Measurements from ENCODE around the gene SLC49A4. TPM values are rescaled to one million over a fixed set of nuclear protein-coding genes. Genes with fewer than 3 reads are reported as not detected.

The SLC49A4 gene
- total RNA-seq, 4 donors from 2014 or later, result 20.4 to 33.9 (median 28.7) TPM

DNA sequence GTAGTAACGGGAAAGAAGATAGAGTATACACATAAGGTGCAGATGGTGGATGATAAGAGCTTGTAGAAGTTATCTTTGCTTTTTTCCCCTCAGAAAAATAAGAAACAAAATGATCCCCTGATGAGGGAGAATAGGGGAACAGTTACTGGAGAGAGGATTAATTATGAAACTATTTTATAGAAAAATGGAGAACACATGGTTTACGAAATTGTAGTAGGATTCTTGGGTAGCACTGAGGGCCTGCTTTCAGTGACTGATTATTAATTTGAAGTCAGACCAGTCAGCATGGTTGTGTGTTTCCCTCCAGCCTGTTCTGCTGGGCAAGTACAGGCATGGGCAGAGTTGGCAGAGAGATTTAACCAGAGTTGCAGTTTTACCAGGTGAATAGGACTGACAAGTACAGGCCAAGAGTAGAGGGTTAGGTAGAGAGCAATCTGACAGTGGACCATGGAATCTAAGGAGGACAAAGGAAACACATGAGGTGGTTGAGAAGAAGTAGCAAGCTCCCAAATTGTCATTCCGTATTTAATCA is 5.9 kb downstream of the SLC49A4 start:
- H3K27me3 ChIP-seq, result no peaks in the 10 kb centered on the region
- WGBS, 2 donors (ENCODE audit: low coverage in 1 of 2), result 84 to 88% methylated on average over 3 of the region's 3 CpGs
- H3K4me1 ChIP-seq, result peaks cover 2 to 37% (median 5%) of the 10 kb centered on the region in 3 donors
- TF ChIP-seq, protein P1, sequence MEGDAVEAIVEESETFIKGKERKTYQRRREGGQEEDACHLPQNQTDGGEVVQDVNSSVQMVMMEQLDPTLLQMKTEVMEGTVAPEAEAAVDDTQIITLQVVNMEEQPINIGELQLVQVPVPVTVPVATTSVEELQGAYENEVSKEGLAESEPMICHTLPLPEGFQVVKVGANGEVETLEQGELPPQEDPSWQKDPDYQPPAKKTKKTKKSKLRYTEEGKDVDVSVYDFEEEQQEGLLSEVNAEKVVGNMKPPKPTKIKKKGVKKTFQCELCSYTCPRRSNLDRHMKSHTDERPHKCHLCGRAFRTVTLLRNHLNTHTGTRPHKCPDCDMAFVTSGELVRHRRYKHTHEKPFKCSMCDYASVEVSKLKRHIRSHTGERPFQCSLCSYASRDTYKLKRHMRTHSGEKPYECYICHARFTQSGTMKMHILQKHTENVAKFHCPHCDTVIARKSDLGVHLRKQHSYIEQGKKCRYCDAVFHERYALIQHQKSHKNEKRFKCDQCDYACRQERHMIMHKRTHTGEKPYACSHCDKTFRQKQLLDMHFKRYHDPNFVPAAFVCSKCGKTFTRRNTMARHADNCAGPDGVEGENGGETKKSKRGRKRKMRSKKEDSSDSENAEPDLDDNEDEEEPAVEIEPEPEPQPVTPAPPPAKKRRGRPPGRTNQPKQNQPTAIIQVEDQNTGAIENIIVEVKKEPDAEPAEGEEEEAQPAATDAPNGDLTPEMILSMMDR (IDR thresholded peaks at IDR 0.05), result no peak
- TF ChIP-seq POLR2A (IDR thresholded peaks at IDR 0.05) (no peak), EP300 (IDR thresholded peaks at IDR 0.05) (no peak), POLR2AphosphoS5 (IDR thresholded peaks at IDR 0.05) (no peak)
- no peaks in the 10 kb centered on the region for H3K36me3 ChIP-seq
- no peak for ATAC-seq
- H3K27ac ChIP-seq, result no peak overlapping the region
- no peaks in the 10 kb centered on the region for H3K9me3 ChIP-seq
- H3K4me3 ChIP-seq, result no peak overlapping the region

DNA sequence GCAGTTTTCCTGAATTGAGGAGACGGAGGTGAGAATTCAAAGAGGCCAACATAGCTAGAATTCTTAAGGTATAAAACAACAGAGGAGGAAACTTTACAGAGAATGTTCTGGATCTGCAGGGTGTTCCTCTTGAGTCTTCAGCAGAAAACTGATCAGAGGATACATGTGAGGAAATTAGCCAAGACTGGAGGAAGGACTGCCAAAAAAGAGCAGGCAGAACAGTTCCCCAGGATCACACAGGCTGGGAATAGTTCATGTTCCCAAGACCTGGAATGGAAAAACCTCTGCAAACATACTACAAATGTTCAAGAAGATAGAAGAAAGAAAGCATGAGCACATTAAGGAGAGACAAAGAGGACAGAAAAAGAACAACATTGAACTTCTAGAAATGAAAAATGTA is 7.5 kb downstream of the SLC49A4 start:
- Histone ChIP-seq H3K36me3 (peaks cover 0 to 3% of the 10 kb centered on the region in 2 donors), H3K4me3 (no peak overlapping the region), H3K27ac (no peak overlapping the region), H3K4me1 (peaks cover 0 to 21% (median 0%) of the 10 kb centered on the region in 3 donors), H3K9me3 (no peaks in the 10 kb centered on the region), H3K27me3 (no peaks in the 10 kb centered on the region)
- no peak for ATAC-seq
- WGBS, 2 donors (ENCODE audit: low coverage in 1 of 2), result 100% methylated on average over 1 of the region's 1 CpG; no CpG with 5 or more reads in 1 of the 2 donors
- TF ChIP-seq POLR2AphosphoS5 (IDR thresholded peaks at IDR 0.05) (no peak), EP300 (IDR thresholded peaks at IDR 0.05) (no peak), POLR2A (IDR thresholded peaks at IDR 0.05) (no peak)
- TF ChIP-seq, protein P1 (IDR thresholded peaks at IDR 0.05), result no peak

DNA sequence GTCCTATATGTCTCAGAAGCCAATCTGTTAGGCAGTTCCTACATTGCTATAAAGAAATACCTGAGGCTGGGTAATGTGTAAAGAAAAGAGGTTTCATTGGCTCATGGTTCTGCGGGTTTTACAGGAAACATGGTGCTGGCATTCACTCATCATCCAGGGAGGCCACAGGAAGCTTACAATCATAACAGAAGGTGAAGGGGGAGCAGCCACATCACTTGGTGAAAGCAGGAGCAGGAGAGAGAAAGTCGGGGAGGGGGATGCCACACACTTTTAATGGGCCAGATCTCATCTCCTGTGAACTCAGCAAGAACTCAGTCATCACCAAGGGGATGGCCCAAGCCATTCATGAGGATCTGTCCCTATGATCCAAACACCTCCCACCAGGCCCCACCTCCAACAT is 9.1 kb downstream of the SLC49A4 start:
- H3K36me3 ChIP-seq, result peaks cover 0 to 18% of the 10 kb centered on the region in 2 donors
- no peak for ATAC-seq
- H3K4me3 ChIP-seq, result no peak overlapping the region
- TF ChIP-seq EP300 (IDR thresholded peaks at IDR 0.05) (no peak), POLR2A (IDR thresholded peaks at IDR 0.05) (no peak), POLR2AphosphoS5 (IDR thresholded peaks at IDR 0.05) (no peak)
- TF ChIP-seq, protein P1 (IDR thresholded peaks at IDR 0.05), result no peak
- H3K27me3 ChIP-seq, result no peaks in the 10 kb centered on the region
- no peak overlapping the region for H3K27ac ChIP-seq
- peaks cover 0 to 13% (median 0%) of the 10 kb centered on the region in 3 donors for H3K4me1 ChIP-seq
- 79 to 83% methylated on average over 1 to 2 of the region's 2 CpGs for WGBS, 2 donors (ENCODE audit: low coverage in 1 of 2)
- no peaks in the 10 kb centered on the region for H3K9me3 ChIP-seq

DNA sequence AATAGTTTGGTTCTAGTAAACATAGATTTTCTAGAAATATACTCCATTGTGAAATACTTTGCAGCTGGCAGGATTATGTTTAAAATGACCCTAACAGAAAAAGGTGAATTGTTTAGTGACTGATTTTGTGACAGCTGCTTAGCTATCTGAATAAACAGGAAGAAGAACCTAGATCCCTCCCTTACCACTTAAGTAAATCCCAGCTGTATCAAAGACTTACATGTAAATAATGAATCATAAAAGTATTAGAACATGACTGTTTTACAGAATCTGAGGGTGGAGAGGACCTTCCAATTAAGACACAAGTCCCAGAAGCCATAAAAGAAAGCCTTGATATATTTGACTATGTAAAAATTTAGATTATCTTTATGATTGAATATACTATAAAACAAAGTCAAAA is 15.9 kb downstream of the SLC49A4 start:
- peaks cover 0 to 52% of the 10 kb centered on the region in 2 donors for H3K36me3 ChIP-seq
- H3K4me3 ChIP-seq, result no peak overlapping the region
- no peaks in the 10 kb centered on the region for H3K9me3 ChIP-seq
- no peak overlapping the region for H3K27ac ChIP-seq
- no peaks in the 10 kb centered on the region for H3K27me3 ChIP-seq
- no peak for ATAC-seq
- no peaks in the 10 kb centered on the region for H3K4me1 ChIP-seq
- TF ChIP-seq, protein P1 (IDR thresholded peaks at IDR 0.05), result no peak
- no peak for TF ChIP-seq EP300 (IDR thresholded peaks at IDR 0.05)
- no peak for TF ChIP-seq POLR2A (IDR thresholded peaks at IDR 0.05)
- TF ChIP-seq POLR2AphosphoS5 (IDR thresholded peaks at IDR 0.05), result no peak

DNA sequence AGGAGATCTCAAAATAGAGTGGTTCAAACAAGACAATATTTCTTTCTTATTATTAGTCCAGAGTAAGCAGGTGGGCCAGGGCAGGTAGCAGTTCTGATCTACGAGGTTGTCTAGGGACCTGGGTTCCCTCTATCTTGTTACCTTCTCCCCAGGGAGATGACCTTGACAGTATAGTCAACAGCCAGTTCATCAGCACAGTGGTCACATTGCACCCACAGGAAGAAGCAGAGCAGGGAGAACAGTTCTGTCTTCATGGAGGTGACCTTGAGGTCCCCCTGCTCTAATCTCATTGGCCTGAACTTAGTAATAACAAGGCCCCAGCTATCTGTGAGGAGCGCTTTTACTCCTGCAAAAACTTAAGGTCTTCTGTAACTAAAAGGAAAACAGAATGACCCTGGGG is 21.7 kb downstream of the SLC49A4 start:
- Histone ChIP-seq H3K36me3 (peaks cover 0 to 57% of the 10 kb centered on the region in 2 donors), H3K27me3 (no peaks in the 10 kb centered on the region), H3K4me3 (no peak overlapping the region), H3K9me3 (no peaks in the 10 kb centered on the region), H3K27ac (no peak overlapping the region), H3K4me1 (no peaks in the 10 kb centered on the region)
- ATAC-seq, result no peak
- TF ChIP-seq POLR2AphosphoS5 (IDR thresholded peaks at IDR 0.05) (no peak), POLR2A (IDR thresholded peaks at IDR 0.05) (no peak), EP300 (IDR thresholded peaks at IDR 0.05) (no peak)
- TF ChIP-seq, protein P1 (IDR thresholded peaks at IDR 0.05), result no peak
- WGBS, 2 donors (ENCODE audit: low coverage in 1 of 2), result 100% methylated on average over 1 to 2 of the region's 2 CpGs

All from gastroesophageal sphincter (tissue), 4 donors.